ENCODE results near the gene SPTBN4. TPM values are rescaled to one million over a fixed set of nuclear protein-coding genes. Genes with fewer than 3 reads are reported as not detected.

SPTBN4 gene
- total RNA-seq, 4 donors from 2014 or later, result 0.18 to 6.6 (median 2.0) TPM

GRCh38 chr19:40594657-40595091 is 127.9 kb downstream of the SPTBN4 start:
- Histone ChIP-seq H3K27me3 (peaks cover 0 to 21% of the 10 kb centered on the region in 2 donors), H3K36me3 (no peaks in the 10 kb centered on the region)
- DNase-seq, result no peak

GRCh38 chr19:40596608-40597328 is 130.0 kb downstream of the SPTBN4 start:
- peaks cover 0 to 35% of the 10 kb centered on the region in 2 donors for H3K27me3 ChIP-seq
- no peak overlapping the region for H3K27ac ChIP-seq
- H3K9me3 ChIP-seq, result no peaks in the 10 kb centered on the region
- TF ChIP-seq POLR2A (IDR thresholded peaks at IDR 0.05) (no peak), CTCF (IDR thresholded peaks at IDR 0.05) (no peak)
- H3K4me1 ChIP-seq, result peaks cover 4 to 53% (median 38%) of the 10 kb centered on the region in 4 donors
- peak overlapping the region in 3 of 4 donors; percentile 16 to 44 (median 26) for H3K4me3 ChIP-seq
- no peaks in the 10 kb centered on the region for H3K36me3 ChIP-seq
- peak in 2 of 3 donors; percentile 67 to 70 for DNase-seq

More at GRCh38 chr19:40594657-40595091, 127.9 kb downstream of the SPTBN4 start:
- no peaks in the 10 kb centered on the region for H3K9me3 ChIP-seq
- peaks cover 0 to 35% (median 20%) of the 10 kb centered on the region in 4 donors for H3K4me1 ChIP-seq
- H3K4me3 ChIP-seq, result no peak overlapping the region
- TF ChIP-seq POLR2A (IDR thresholded peaks at IDR 0.05), result no peak
- no peak for TF ChIP-seq CTCF (IDR thresholded peaks at IDR 0.05)
- no peak overlapping the region for H3K27ac ChIP-seq

- no peak for TF ChIP-seq CTCF (IDR thresholded peaks at IDR 0.05)
- TF ChIP-seq POLR2A (IDR thresholded peaks at IDR 0.05), result no peak
- H3K36me3 ChIP-seq, result no peaks in the 10 kb centered on the region
- no peaks in the 10 kb centered on the region for H3K9me3 ChIP-seq
- DNase-seq, result no peak
- no peak overlapping the region for H3K27ac ChIP-seq
- peak overlapping the region in 3 of 4 donors; percentile 16 to 44 (median 26) for H3K4me3 ChIP-seq
- peaks cover 0 to 35% of the 10 kb centered on the region in 2 donors for H3K27me3 ChIP-seq
- peaks cover 4 to 60% (median 43%) of the 10 kb centered on the region in 4 donors for H3K4me1 ChIP-seq
Observed at GRCh38 chr19:40597329-40597838, 130.6 kb downstream of the SPTBN4 start.

- Histone ChIP-seq H3K36me3 (no peaks in the 10 kb centered on the region), H3K4me1 (peaks cover 12 to 69% (median 47%) of the 10 kb centered on the region in 4 donors), H3K27ac (no peak overlapping the region), H3K9me3 (no peaks in the 10 kb centered on the region), H3K4me3 (no peak overlapping the region), H3K27me3 (peaks cover 0 to 35% of the 10 kb centered on the region in 2 donors)
- DNase-seq, result peak; percentile 86 to 94 (median 94)
- TF ChIP-seq POLR2A (IDR thresholded peaks at IDR 0.05) (no peak), CTCF (IDR thresholded peaks at IDR 0.05) (peak; percentile 93 to 98 (median 96))
Observed at GRCh38 chr19:40598121-40598917, 131.5 kb downstream of the SPTBN4 start.

- TF ChIP-seq CTCF (IDR thresholded peaks at IDR 0.05) (no peak), POLR2A (IDR thresholded peaks at IDR 0.05) (no peak)
- no peaks in the 10 kb centered on the region for H3K9me3 ChIP-seq
- H3K4me1 ChIP-seq, result peaks cover 12 to 72% (median 47%) of the 10 kb centered on the region in 4 donors
- no peaks in the 10 kb centered on the region for H3K36me3 ChIP-seq
- peaks cover 0 to 35% of the 10 kb centered on the region in 2 donors for H3K27me3 ChIP-seq
- DNase-seq, result no peak
- H3K4me3 ChIP-seq, result no peak overlapping the region
- peak overlapping the region in 2 of 4 donors; percentile 54 to 55 for H3K27ac ChIP-seq
Observed at GRCh38 chr19:40598918-40599307, 132.1 kb downstream of the SPTBN4 start.

Data from Peyer's patch (tissue), 4 donors.